EH (cell line): ENCODE data around the gene CDV3.

Source experiments
- DNase-seq: peaks from one replicate; pipeline ENCODE4 v3.0.0-alpha.2; 2015; ENCODE audit warnings: low read depth

The CDV3 gene

DNA sequence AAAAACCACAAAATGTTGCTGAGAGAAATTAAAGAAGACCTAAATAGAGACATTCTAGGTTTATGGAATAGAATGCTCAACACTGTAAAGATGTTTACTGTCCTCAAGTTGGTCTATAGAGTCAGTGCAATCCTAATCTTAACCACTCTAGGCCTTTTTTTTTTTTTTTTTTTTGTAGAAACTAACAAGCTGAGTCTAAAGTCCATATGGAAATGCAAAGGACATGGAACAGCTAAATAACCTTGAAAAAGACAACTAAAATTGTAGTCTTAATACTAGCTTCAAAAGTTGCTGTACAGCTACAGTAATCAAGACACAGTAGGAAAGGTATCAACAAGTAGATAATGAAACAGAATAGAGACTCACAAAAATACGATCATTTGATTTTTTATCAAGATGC, 32.9 kb downstream of the CDV3 start:
- DNase-seq: no peak

GRCh38 chr3:133606902-133607301, 33.4 kb downstream of the CDV3 start:
- no peak for DNase-seq

DNA sequence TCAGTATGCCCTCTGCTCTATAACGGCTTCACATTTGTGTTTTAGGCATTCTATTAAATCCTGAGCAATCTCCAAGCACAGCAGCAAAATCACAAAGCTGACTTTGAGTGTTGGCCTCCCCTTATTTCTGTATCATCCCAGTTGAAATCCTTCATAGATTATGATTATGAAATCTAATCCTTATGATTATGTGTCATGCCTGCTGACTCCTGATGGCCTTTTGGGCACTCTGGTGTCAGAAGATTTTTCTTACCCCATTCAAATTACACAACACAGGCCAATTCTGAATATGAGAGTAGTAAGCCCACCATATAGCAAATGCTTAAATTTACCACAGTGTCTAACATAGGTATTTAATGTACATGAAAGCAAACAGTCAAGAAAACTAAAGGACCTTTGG, 34.3 kb downstream of the CDV3 start:
- DNase-seq: no peak

GRCh38 chr3:133608388-133608787, 34.9 kb downstream of the CDV3 start:
- DNase-seq: no peak

GRCh38 chr3:133610031-133610430, 36.5 kb downstream of the CDV3 start:
- DNase-seq: peak; percentile 19

DNA sequence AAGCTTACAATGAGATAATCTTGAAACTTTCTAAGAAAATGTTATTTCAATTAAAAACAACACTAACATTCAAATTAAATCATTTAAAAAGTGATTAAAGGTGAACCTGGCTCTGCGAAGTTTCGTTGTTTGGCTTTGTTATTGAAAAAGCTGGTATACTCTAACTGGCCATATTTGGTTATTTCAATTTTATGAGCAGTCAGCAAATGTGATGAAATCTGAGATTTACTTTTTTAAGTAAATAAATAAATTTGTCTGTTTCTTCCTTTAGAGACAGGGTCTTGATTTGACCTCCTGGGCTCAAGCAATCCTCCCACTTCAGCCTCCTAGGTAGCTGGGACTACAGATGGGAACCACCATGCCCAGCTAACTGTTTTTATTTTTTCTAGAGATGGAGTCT, 38.0 kb downstream of the CDV3 start:
- DNase-seq: no peak

DNA sequence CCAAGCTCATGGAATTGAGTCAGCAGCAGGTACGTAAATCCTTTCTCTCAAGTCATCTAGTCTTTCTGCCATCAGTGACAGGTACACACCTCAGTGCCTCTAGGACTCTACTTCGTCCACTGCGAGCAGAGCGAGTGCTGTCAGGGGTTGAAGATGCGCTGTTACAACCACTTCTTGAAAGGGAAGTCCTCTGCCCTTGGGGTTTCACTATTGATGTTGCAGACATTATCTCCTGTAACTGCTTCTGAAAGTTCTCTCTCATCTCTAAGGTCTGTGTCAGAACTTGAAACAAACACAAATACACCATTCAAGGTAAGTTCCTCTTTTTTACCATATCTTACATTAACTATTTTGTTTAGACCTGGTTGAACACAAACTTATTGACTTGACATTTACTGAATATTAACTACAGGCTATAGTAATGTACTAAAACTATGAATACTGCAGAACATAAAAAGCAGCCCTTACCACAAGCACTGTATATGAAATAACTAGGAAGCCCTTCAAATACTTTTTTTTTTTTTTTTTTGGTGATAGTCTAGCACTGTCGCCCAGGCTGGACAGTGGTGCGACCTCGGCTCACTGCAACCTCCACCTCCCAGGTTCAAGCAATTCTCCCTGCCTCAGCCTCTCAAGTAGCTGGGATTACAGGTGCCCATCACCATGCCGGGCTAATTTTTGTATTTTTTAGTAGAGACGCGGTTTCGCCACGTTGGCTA, 46.7 kb downstream of the CDV3 start:
- DNase-seq: no peak

- DNase-seq: no peak
Observed at GRCh38 chr3:133627789-133628188, 54.3 kb downstream of the CDV3 start.

- DNase-seq: no peak
Observed at GRCh38 chr3:133629146-133629545, 55.7 kb downstream of the CDV3 start.

- DNase-seq: no peak
Observed at GRCh38 chr3:133633439-133633838, 60.0 kb downstream of the CDV3 start.
